Measurements from ENCODE around the gene STX18. TPM values are rescaled to one million over a fixed set of nuclear protein-coding genes. Genes with fewer than 3 reads are reported as not detected.
"Not testable (repeated sequence)": the region's sequence is repeated elsewhere in the genome, so short reads cannot be mapped to it uniquely, and the experiment has no call there.

STX18 gene
- total RNA-seq, 4 donors from 2014 or later = 23.8 to 42.1 (median 27.2) TPM

GRCh38 chr4:4422856-4423499 lies 118.9 kb downstream of the STX18 start:
- no peak for DNase-seq
- H3K4me1 ChIP-seq = peaks cover 0 to 9% of the 10 kb centered on the region in 2 donors
- intact Hi-C loops (cut with DNase I) = no loop called here
- H3K4me3 ChIP-seq (replicated peaks in 1 of 3) = no peak overlapping the region
- 82 to 91% methylated on average over 12 of the region's 12 CpGs for WGBS, 2 donors
- H3K27me3 ChIP-seq = no peaks in the 10 kb centered on the region
- no peak overlapping the region for H3K27ac ChIP-seq
- peaks cover 33 to 41% of the 10 kb centered on the region in 2 donors for H3K36me3 ChIP-seq
- no peaks in the 10 kb centered on the region for H3K9me3 ChIP-seq
- TF ChIP-seq POLR2A (IDR thresholded peaks at IDR 0.05) (no peak), CTCF (IDR thresholded peaks at IDR 0.05) (no peak)

GRCh38 chr4:4422117-4422516 lies 119.7 kb downstream of the STX18 start:
- H3K9me3 ChIP-seq; H3K4me1 ChIP-seq; H3K27me3 ChIP-seq; DNase-seq; intact Hi-C loops (cut with DNase I); H3K4me3 ChIP-seq (replicated peaks in 1 of 3); H3K27ac ChIP-seq: not testable (repeated sequence)
- peaks cover 33 to 43% of the 10 kb centered on the region in 2 donors for H3K36me3 ChIP-seq
- 90 to 95% methylated on average over 7 of the region's 7 CpGs for WGBS, 2 donors

- H3K27ac ChIP-seq = no peak overlapping the region
- H3K4me3 ChIP-seq (replicated peaks in 1 of 3) = no peak overlapping the region
- no peaks in the 10 kb centered on the region for H3K4me1 ChIP-seq
- intact Hi-C loops (cut with DNase I) = no loop called here
- no peaks in the 10 kb centered on the region for H3K27me3 ChIP-seq
- no peak for TF ChIP-seq CTCF (IDR thresholded peaks at IDR 0.05)
- TF ChIP-seq POLR2A (IDR thresholded peaks at IDR 0.05) = no peak
- 96 to 97% methylated on average over 11 of the region's 11 CpGs for WGBS, 2 donors
- H3K36me3 ChIP-seq = peaks cover 33 to 43% of the 10 kb centered on the region in 2 donors
- no peak for DNase-seq
- no peaks in the 10 kb centered on the region for H3K9me3 ChIP-seq
Measured at GRCh38 chr4:4421356-4421755, 120.5 kb downstream of the STX18 start.

- Histone ChIP-seq H3K27me3 (no peaks in the 10 kb centered on the region), H3K4me1 (no peaks in the 10 kb centered on the region), H3K9me3 (no peaks in the 10 kb centered on the region), H3K36me3 (peaks cover 33 to 43% of the 10 kb centered on the region in 2 donors), H3K4me3 (replicated peaks in 1 of 3) (no peak overlapping the region), H3K27ac (no peak overlapping the region)
- intact Hi-C loops (cut with DNase I) = no loop called here
- DNase-seq = no peak
- TF ChIP-seq POLR2A (IDR thresholded peaks at IDR 0.05) = no peak
- TF ChIP-seq CTCF (IDR thresholded peaks at IDR 0.05) = no peak
- WGBS, 2 donors = 97% methylated on average over 10 of the region's 12 CpGs
Measured at GRCh38 chr4:4420421-4420820, 121.4 kb downstream of the STX18 start.

- no peak overlapping the region for H3K4me3 ChIP-seq (replicated peaks in 1 of 3)
- H3K27ac ChIP-seq = no peak overlapping the region
- peaks cover 33 to 42% of the 10 kb centered on the region in 2 donors for H3K36me3 ChIP-seq
- WGBS, 2 donors = 96 to 97% methylated on average over 12 of the region's 12 CpGs
- TF ChIP-seq POLR2A (IDR thresholded peaks at IDR 0.05) (no peak), CTCF (IDR thresholded peaks at IDR 0.05) (no peak)
- no peak for DNase-seq
- no peaks in the 10 kb centered on the region for H3K9me3 ChIP-seq
- H3K27me3 ChIP-seq = no peaks in the 10 kb centered on the region
- H3K4me1 ChIP-seq = no peaks in the 10 kb centered on the region
- intact Hi-C loops (cut with DNase I) = no loop called here
Measured at GRCh38 chr4:4419896-4420295, 122.0 kb downstream of the STX18 start.

All from thyroid gland (tissue), 4 donors.